Measurements from ENCODE around the gene GJB2. TPM values are rescaled to one million over a fixed set of nuclear protein-coding genes. Genes with fewer than 3 reads are reported as not detected.

The GJB2 gene
- polyA plus RNA-seq, 3 donors = 3.8 to 4.6 (median 4.3) TPM

- DNase-seq (ENCODE audit: extremely low read depth in 1 of 11, low read depth in 9 of 11, low spot score in 4 of 11) = no peak
Observed at GRCh38 chr13:20150561-20150960, 42.2 kb downstream of the GJB2 start.

GRCh38 chr13:20149762-20150161 is 43.0 kb downstream of the GJB2 start:
- no peak for DNase-seq (ENCODE audit: extremely low read depth in 1 of 11, low read depth in 9 of 11, low spot score in 4 of 11)

DNA sequence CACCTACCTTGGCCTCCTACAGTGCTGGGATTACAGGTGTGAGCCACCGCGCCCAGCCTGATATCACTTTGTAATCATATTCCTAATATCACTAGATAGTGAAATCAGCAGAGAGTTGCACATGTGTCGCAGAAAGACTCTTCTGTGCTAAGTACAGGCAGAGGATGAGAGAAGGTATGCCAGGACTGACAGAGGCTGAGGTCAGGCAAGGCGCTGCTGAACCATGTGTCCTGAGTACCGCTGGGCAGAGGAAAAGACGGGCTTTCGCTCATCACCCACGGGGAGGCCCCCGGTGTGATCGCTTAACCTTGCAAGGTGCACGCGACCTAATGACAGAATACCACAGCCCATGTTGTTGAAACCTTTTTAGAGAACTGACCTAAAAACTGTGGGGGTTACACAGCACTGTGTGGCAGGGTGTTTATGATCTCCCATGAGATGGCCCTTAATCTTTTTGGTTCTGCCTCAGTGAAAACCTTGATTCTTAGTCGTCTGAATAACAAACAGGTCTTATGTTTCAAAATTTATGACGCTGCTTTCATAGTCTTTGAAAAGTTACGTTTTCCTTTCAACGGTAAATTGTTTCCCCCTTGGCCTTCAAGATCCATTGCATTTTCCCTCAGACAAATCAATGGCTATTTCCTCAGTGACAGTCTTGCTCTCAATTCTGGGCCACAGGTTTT is 44.1 kb downstream of the GJB2 start:
- no peak for DNase-seq (ENCODE audit: extremely low read depth in 1 of 11, low read depth in 9 of 11, low spot score in 4 of 11)

- DNase-seq (ENCODE audit: extremely low read depth in 1 of 11, low read depth in 9 of 11, low spot score in 4 of 11) = no peak
Observed at GRCh38 chr13:20146381-20146780, 46.4 kb downstream of the GJB2 start.

GRCh38 chr13:20145521-20145920 is 47.2 kb downstream of the GJB2 start:
- DNase-seq (ENCODE audit: extremely low read depth in 1 of 11, low read depth in 9 of 11, low spot score in 4 of 11) = no peak

GRCh38 chr13:20144141-20144850 is 48.4 kb downstream of the GJB2 start:
- no peak for DNase-seq (ENCODE audit: extremely low read depth in 1 of 11, low read depth in 9 of 11, low spot score in 4 of 11)

DNA sequence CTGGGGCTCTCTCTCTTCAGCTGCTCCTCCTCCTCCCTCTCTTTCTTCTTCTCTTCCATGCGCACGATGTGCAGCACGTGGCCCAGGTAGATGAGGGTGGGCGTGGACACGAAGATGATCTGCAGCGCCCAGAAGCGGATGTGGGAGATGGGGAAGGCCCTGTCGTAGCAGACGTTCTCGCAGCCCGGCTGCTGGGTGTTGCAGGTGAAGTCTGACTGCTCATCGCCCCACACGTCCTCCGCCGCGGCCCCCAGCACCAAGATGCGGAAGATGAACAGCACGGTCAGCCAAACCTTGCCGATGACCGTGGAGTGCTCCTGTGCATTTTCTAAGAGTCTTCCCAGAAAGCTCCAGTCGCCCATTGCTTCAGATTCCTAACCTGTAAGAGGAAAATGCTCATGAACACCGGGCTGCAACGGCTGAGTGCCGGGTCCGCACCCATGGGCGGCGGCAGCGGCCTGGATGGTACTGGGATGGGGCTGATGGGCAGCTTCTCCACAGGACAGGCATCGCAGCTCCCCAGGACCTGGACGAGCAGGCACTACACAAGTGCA is 49.7 kb downstream of the GJB2 start:
- no peak for DNase-seq (ENCODE audit: extremely low read depth in 1 of 11, low read depth in 9 of 11, low spot score in 4 of 11)

GRCh38 chr13:20142023-20142926 is 50.5 kb downstream of the GJB2 start:
- DNase-seq (ENCODE audit: extremely low read depth in 1 of 11, low read depth in 9 of 11, low spot score in 4 of 11) = no peak

- no peak for DNase-seq (ENCODE audit: extremely low read depth in 1 of 11, low read depth in 9 of 11, low spot score in 4 of 11)
Observed at GRCh38 chr13:20141238-20142022, 51.3 kb downstream of the GJB2 start.

- no peak for DNase-seq (ENCODE audit: extremely low read depth in 1 of 11, low read depth in 9 of 11, low spot score in 4 of 11)
Observed at GRCh38 chr13:20140487-20140886, 52.3 kb downstream of the GJB2 start.

GRCh38 chr13:20137875-20138274 is 54.9 kb downstream of the GJB2 start:
- no peak for DNase-seq (ENCODE audit: extremely low read depth in 1 of 11, low read depth in 9 of 11, low spot score in 4 of 11)

Other genes with a start within 250 kb of the GJB2 start
- gene ZMYM2, start 234.2 kb downstream of the GJB2 start, polyA plus RNA-seq (ENCODE audit: insufficient read length in 3 of 3) = 100 to 1,000 TPM in 2 of 3 donors, 10 to 100 TPM in 1; 99.7 to 129 (median 120) TPM
- gene GJA3, start 31.9 kb downstream of the GJB2 start, polyA plus RNA-seq (ENCODE audit: insufficient read length in 3 of 3) = 10 to 100 TPM; 10.9 to 13.8 (median 11.6) TPM
- gene GJB6, start 39.4 kb upstream of the GJB2 start, polyA plus RNA-seq (ENCODE audit: insufficient read length in 3 of 3) = 1 to 10 TPM; 2.5 to 5.4 (median 3.0) TPM